GM12801 (cell line): ENCODE measurements around the gene PRKAB1.

Source experiments
- CTCF ChIP-seq: IDR thresholded peaks from one replicate; pipeline ENCODE4 v1.5.1; 2011; ENCODE audit warnings: control low read depth; ENCODE audit not compliant: insufficient read length; ENCODE audit errors: extremely low read depth

Gene PRKAB1

GRCh38 chr12:119720349-119720748 lies 52.4 kb downstream of the PRKAB1 start:
- no peak for TF ChIP-seq CTCF

- TF ChIP-seq CTCF: no peak
Observed at GRCh38 chr12:119721306-119721705, 53.4 kb downstream of the PRKAB1 start.

GRCh38 chr12:119725523-119725922 lies 57.6 kb downstream of the PRKAB1 start:
- TF ChIP-seq CTCF: no peak

- no peak for TF ChIP-seq CTCF
Observed at GRCh38 chr12:119727600-119728443, 59.9 kb downstream of the PRKAB1 start.

- TF ChIP-seq CTCF: no peak
Observed at GRCh38 chr12:119728444-119728745, 60.5 kb downstream of the PRKAB1 start.

GRCh38 chr12:119729871-119730270 lies 61.9 kb downstream of the PRKAB1 start:
- TF ChIP-seq CTCF: no peak

GRCh38 chr12:119730381-119730780 lies 62.4 kb downstream of the PRKAB1 start:
- TF ChIP-seq CTCF: no peak
